ENCODE measurements around the gene NFIA. TPM values are rescaled to one million over a fixed set of nuclear protein-coding genes. Genes with fewer than 3 reads are reported as not detected.

The NFIA gene
- total and polyA plus RNA-seq, 9 of the 15 experiments (the other 6 are each of a cell fraction or from before 2014, with no cell fraction given), result 5.3 to 24.9 (median 9.8) TPM

- TF ChIP-seq AFF1 (IDR thresholded peaks at IDR 0.05; ENCODE audit: low read depth in 1 of 2, partially characterized antibody in 2 of 2), result peak in 1 of 2 experiments; percentile 30
- no peak for TF ChIP-seq ZNF253 (CRISPR knock-in tag; conservative IDR thresholded peaks at IDR 0.05)
- TF ChIP-seq TBL1XR1 (IDR thresholded peaks at IDR 0.05; ENCODE audit: low read length in 2 of 2), result peak in 1 of 2 experiments; percentile 77; a peak in 2 of 4 replicates
- peak; percentile 78; the same call in 1 of the 2 replicates for TF ChIP-seq ZBTB17 (CRISPR knock-in tag; IDR thresholded peaks at IDR 0.05)
- TF ChIP-seq CBX5 (IDR thresholded peaks at IDR 0.05; ENCODE audit: borderline replicate concordance, low read depth), result no peak
- no peak for TF ChIP-seq CAMTA2 (CRISPR knock-in tag; conservative IDR thresholded peaks at IDR 0.05)
- TF ChIP-seq YY1 (IDR thresholded peaks at IDR 0.05; ENCODE audit: borderline replicate concordance in 1 of 3, control insufficient read depth in 1 of 3, extremely low read depth in 1 of 3, insufficient read depth in 3 of 3, insufficient read length in 1 of 3, insufficient replicate concordance in 2 of 3, low read depth in 1 of 3, low read length in 2 of 3), result peak in 1 of 3 experiments; percentile 70
- no peak for TF ChIP-seq ZNF184 (CRISPR knock-in tag; IDR thresholded peaks at IDR 0.05)
- TF ChIP-seq MAFF (IDR thresholded peaks at IDR 0.05; ENCODE audit: low read length), result no peak
- TF ChIP-seq ZNF407 (IDR thresholded peaks at IDR 0.05; ENCODE audit: low read depth), result no peak
- peak; percentile 51 for TF ChIP-seq RBFOX2 (IDR thresholded peaks at IDR 0.05; ENCODE audit: low read depth, low read length)
- peak; percentile 78 for TF ChIP-seq CREM (IDR thresholded peaks at IDR 0.05; ENCODE audit: low read depth)
- no peak for TF ChIP-seq MLX (CRISPR knock-in tag; conservative IDR thresholded peaks at IDR 0.05)
These were observed 170.8 kb downstream of the NFIA start (continued) for GRCh38 chr1:61253059-61253735.
